HG03135 (cell line): ENCODE data around the gene CASP10.
A peak's percentile ranks its signal among the peaks of the same experiment; 100 is the strongest.
"Not testable (repeated sequence)": the region's sequence is repeated elsewhere in the genome, so short reads cannot be mapped to it uniquely, and the experiment has no call there.

Source experiments
- ATAC-seq: cut with Tn5 transposase; IDR thresholded peaks from one replicate; pipeline ENCODE4 v1.9.1; 2021; ENCODE audit warnings: mild to moderate bottlenecking, moderate library complexity; ENCODE audit not compliant: unreplicated experiment

Gene CASP10

GRCh38 chr2:201231781-201232466, 49.0 kb downstream of the CASP10 start:
- ATAC-seq: peak; percentile 50

DNA sequence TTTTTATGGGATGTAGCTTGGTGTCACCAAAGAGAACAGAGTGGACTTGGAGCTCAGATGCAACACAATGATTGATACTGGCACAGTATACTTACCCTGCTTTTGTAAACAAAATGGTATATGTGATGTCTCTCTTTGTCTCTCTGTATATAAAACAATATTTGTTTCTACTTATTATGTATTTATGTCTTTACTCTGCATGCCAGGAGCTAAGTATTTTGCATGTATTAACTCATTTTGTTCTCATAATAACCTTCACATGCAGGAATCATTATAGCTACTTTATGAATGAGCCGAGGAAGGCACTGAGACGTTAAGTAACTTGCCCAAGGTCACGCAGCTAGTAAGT, 49.5 kb downstream of the CASP10 start:
- no peak for ATAC-seq

DNA sequence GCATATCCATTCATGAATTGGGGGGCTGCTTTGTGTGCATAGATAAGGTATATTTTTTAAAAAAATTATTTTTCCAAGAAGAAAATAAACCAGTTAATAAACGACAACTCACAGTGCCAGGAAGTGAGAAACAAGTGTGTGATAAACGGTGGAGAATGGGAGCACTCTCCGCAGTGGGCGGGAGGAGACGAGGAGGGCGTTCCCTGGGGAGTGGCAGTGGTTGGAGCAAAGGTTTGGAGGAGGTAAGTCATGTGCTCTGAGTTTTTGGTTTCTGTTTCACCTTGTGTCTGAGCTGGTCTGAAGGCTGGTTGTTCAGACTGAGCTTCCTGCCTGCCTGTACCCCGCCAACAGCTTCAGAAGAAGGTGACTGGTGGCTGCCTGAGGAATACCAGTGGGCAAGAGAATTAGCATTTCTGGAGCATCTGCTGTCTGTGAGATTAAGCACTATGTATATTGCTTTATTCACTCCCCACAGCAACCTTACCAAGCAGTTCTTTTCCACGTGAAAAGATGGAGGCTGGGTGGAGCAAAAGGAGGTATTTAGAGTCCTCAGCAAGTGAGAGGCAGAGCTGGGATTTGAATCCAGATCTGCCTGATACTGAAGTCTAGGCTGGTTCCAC, 50.4 kb downstream of the CASP10 start:
- ATAC-seq: peak; percentile 87

DNA sequence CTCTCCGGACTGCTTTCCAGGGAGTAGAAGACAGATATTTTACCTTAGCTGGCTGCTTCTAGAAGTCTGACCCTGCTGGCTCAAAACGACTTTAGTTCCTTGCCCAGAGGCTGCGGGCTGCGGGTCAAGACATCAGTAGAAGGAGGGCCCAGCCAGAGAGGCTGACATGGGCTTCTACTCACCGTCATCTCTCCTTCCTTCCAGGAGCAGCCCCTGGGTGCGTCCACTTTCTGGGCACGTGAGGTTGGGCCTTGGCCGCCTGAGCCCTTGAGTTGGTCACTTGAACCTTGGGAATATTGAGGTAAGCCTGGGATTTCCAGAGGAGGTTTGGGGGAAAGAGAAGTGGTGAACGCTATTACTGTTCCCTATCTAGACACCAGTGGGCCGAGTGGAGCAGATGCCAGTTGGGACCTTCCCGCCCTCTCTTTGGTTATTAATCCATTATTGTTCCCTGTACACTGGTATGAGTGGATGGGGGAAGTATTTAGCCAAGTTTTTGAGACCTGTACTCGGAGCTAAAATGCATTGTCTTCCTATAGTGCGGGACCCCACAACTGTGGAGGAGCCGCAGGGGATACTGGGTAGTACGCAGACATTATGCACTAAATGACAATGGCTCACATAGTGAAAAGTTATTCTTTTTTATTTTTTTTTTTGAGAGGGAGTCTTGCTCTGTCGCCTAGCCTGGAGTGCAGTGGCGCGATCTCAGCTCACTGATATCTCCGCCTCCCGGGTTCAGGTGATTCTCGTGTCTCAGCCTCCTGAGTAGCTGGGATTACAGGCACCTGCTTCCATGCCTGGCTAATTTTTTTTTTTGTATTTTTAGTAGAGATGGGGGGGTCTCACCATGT, 51.1 kb downstream of the CASP10 start:
- peak; percentile 17 for ATAC-seq

DNA sequence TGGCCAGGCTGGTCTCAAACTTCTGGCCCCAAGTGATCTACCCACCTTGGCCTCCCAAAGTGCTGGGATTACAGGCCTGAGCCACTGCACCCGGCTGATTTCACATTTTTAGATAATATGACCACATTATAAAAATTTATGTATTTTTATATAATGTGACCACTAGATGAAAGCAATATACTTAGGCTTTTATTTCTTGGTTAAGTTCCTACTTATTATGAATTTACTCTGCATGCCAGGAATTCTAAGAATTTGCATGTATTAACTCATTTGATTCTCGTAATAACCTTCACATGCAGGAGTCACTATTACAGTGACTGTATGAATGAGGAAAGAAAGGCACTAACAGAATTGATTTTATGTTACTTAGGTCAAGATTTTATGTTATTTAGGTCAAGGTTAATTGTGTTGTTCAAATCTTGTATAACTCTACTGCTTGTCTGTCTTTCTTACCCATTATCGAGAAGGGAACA, 51.8 kb downstream of the CASP10 start:
- no peak for ATAC-seq

DNA sequence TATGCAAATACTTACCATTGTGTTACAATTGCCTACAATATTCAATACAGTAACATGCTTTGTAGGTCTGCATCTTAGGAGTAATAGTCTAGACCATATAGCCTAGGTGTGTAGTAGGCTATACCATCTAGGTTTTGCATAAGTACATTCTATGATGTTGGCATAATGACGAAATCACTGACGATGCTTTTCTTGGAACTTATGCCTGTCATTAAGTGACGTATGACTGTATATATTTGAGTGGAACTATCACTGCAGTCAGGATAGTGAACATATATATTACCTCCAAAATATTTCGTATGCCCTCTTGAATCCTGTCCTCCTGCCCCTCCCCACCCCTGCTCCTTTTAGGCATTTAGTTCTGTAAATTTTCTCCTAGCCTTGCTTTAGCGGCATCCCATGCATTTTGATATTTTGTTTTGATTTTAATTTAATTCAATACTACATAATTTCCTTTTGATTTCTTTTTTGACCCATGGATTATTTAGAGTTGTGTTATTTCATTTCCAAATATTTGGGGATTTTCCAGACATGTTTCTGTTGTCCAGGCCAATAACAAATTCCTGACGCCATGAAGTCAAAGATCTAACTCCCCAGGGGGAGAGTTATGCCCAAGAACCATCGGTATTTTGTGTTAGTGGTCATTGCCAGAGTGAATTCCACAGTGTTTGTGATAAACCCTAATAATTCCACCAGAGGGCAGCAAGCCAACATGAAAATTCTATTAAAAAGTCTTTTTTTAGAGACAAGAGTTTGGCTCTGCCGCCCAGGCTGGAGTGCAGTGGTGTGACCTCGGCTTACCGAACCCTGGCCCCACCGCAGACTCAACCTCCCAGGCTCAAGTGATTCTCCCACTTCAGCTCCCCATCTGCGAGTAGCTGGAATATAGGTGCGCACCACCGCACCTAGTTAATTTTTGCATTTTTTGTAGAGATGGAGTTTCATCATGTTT, 53.2 kb downstream of the CASP10 start:
- ATAC-seq: no peak

DNA sequence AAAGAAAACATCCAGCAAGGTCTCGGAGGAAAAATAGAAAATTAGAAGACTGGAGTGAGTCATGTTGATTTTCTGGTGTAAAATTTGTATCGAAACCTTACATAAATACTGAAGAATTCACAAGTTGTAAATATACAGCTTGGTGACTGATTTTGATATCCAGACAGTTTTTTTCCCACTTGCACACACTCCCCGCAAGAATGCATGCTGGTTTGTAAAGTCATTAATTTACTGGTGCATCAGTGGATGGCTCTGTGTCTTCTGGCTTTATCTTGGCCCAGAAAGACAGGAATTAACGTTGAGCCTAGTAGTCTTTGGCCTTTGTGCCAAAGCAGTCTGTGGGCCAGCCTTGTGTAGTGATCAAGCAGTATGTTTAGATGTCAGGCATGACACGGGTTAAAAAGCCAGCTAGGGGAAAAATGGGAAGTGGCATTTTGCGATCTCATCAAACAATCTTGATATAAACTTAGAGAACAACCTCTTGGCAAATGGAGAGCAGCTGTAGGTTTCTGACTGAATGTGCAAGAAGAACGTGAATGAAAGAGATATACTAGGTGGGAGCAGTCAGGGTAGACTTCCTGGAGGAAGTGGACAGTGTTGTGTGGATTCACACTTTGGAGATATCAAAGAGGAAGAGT, 54.7 kb downstream of the CASP10 start:
- ATAC-seq: no peak

DNA sequence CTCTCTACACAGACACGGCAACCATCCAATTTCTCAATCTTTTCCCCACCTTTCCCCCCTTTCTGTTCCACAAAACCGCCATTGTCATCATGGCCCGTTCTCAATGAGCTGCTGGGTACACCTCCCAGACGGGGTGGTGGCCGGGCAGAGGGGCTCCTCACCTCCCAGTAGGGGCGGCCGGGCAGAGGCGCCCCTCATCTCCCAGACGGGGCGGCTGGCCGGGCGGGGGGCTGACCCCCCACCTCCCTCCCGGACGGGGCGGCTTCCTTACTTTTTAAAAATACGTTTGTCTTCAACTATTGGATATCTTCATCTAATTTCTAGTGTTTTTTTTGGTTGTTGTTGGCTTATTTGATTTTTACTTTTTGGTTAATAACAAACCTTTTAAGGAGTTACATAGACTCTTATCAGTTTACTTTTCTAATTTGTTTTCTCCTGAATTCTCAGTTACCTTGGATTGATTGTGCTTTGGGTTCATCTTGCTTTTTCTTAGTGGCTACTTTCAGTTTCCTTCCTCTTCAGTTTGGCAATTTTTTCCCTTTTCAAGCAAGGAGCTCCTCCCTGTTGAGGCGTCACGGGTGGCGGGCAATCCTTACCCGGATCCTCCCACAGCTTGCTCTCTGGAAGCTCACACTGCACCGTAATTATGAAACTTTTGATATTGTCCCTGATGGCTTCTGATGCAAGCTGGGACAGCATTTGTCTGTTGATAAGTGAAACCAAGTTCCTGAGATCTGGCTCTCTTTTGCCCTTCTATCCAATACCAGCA, 56.4 kb downstream of the CASP10 start:
- not testable (repeated sequence) for ATAC-seq

DNA sequence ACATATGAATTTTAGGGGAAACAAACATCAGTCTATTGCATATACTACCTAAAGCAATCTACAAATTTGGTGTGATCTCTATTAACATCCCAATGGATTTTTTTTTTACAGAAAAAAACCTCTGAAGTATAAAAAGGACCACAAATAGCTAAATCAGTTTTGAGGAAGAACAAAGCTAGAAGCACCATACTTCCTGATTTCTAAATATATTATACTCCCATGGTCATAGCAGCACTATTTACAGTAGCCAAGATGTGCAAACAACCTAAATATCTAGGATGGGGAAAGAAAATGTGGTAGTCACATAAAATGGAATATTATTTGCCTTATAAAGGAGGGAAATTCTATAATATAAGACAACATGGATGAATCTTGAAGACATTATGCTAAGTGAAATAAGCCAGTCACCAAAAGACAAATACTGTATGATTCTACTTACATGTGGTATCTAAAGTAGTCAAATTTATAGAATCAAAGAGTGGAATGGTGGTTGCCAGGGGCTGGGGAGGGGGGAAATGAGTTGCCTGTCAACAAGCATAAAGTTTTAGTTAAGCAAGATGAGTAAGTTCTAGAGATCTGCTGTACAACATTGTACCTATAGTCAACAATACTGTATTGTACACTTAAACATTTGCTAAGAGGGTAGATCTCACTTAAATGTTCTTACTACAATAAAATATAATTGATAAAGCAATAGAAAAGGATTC, 59.8 kb downstream of the CASP10 start:
- ATAC-seq: no peak

GRCh38 chr2:201244829-201245228, 61.9 kb downstream of the CASP10 start:
- ATAC-seq: no peak

DNA sequence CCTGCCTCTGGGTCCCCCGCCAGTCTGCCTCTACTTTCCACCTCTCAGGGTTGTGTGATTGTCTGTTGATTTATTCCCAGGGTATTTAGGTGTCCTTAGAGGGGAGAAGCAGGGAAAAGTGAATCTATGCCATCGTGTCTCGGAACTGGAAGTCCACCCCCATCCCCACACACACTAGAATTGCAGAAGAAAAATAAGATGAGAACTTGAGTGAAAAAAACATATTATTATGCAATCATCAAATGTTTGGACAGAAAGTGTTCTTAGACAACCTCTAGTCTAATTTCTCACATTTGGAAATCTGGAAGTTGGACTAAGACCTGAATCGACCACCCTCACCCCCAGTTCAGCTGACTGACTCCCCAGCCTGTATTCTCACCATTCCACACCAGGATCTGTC, 63.3 kb downstream of the CASP10 start:
- no peak for ATAC-seq

DNA sequence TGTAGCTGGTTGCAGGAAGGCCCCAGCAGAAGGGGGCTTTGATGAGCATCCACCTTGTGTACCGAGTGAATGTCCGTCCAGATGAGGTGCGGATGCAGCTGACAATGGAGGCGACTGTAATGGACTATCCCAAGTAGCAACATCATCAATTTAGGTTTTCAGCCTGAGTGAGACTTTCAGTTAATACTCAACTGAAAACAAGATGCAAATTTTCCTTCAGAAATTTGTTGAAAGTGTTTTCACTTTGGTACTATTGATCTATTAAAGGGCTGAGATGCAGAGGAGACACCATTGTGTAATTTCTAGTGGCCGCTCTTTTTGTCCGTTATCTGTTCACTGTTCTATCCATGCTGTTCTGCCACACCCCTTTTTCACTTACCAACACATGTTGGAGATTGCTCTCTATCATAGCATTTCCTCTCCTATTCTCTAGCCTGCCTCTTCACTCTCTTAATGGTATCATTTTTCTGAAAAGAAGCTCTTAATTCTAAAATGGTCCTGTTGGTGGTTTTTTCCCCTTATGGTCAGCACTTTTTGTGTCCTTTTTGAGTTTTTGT, 65.4 kb downstream of the CASP10 start:
- ATAC-seq: no peak

DNA sequence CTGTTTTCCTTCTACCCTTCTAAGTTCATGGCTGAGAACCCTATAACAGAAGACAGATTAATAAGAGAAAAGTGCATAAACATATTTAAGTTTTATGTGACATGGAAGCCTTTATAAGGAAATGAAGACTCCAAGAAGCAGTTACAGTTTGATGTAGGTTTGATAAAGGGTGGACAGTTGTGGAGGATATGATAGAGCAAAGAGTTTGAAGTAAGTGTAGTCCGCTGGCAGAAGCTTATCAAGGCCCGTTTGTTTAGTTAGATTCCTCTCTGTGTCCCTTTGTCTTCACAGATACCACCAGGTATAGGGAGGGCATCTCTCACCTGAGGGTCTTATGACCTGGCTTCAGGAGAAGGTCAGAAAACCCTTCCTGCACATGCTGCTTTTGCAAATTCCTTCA, 66.9 kb downstream of the CASP10 start:
- no peak for ATAC-seq

- ATAC-seq: no peak
Measured at GRCh38 chr2:201250741-201251140, 67.8 kb downstream of the CASP10 start.

GRCh38 chr2:201254081-201254730, 71.3 kb downstream of the CASP10 start:
- no peak for ATAC-seq

DNA sequence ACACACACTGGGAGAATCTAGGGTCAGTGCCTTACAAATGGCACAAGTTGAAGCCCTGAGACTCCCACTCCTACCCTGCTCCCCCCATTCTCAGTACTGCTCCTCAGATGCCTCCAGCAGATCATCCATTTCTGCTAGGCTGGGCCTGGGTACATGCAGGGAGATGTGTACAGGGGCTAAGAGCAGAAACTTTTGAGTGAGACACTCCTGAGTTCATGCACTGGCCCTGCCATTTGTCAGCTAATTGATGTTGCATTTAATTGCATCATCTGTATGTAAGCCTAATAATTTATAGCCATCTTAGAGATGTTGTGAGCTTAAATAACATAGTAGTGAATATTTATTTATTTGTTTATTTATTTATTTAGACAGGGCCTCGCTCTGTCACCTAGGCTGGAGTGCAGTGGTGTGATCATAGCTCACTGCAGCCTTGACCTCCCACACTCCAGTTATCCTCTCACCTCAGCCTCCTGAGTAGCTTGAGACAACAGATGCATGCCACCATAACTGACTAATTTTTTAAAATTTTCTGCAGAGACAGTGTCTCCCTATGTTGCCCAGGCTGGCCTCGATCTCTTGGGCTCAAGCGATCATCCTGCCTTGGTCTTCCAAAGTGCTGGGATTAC, 72.6 kb downstream of the CASP10 start:
- ATAC-seq: no peak

- ATAC-seq: no peak
Measured at GRCh38 chr2:201256082-201256481, 73.1 kb downstream of the CASP10 start.
